HG03025 (cell line): Measurements from ENCODE around the gene AFG1L.

Experiments
- ATAC-seq: cut with Tn5 transposase; IDR thresholded peaks from one replicate; pipeline ENCODE4 v1.9.1; 2021; ENCODE audit warnings: mild to moderate bottlenecking, moderate library complexity; ENCODE audit not compliant: unreplicated experiment, low FRiP score

The AFG1L gene

GRCh38 chr6:108566406-108566805 is 271.6 kb downstream of the AFG1L start:
- ATAC-seq: no peak

GRCh38 chr6:108568101-108568500 is 273.2 kb downstream of the AFG1L start:
- ATAC-seq: no peak

- ATAC-seq: no peak
Observed at GRCh38 chr6:108568551-108569305, 273.9 kb downstream of the AFG1L start.

- no peak for ATAC-seq
Observed at GRCh38 chr6:108570517-108570916, 275.7 kb downstream of the AFG1L start.

GRCh38 chr6:108574457-108575141 is 279.7 kb downstream of the AFG1L start:
- no peak for ATAC-seq
